HepG2 (cell line): ENCODE measurements around the gene PTPRM. TPM values are rescaled to one million over a fixed set of nuclear protein-coding genes. Genes with fewer than 3 reads are reported as not detected.

Experiments used
- ATAC-seq: fragments of 200-7000 bp; cut with Tn5 transposase; 3 replicates; pipeline ENCODE4 v1.9.1; 2020; ENCODE audit warnings: mild to moderate bottlenecking, moderate library complexity
- BruUV-seq: library from RNA; stranded (reverse); fragments of 400-500 nt; replicated peaks from 2 replicates; lab custom pipeline; 2021; lab: Mats Ljungman, UMichigan
- CTCF ChIA-PET: fragments of 300-600 bp; formaldehyde crosslinking; extraction: SDS; loops from one replicate; lab custom pipeline; 2021; ENCODE audit warnings: low total read pairs, inconsistent platforms, low intra/inter-chr PET ratio; lab: Yijun Ruan, JAX
- POLR2A ChIA-PET: fragments of 350-600 bp; sonication (Branson Sonifier 250); formaldehyde crosslinking; loops from one replicate; lab custom pipeline; 2020; ENCODE audit warnings: antibody characterized with exemption, inconsistent platforms; lab: Yijun Ruan, JAX
- DNase-seq: peaks from one replicate; pipeline ENCODE4 v3.0.0-alpha.2; 2015; ENCODE audit warnings: low spot score
- FAIRE-seq: peaks from 3 replicates; lab custom pipeline; 2011; peaks lifted over from hg19 to GRCh38; lab: Jason Lieb, UNC
- H2AFZ ChIP-seq: one replicate; pipeline ENCODE4 v1.6.1; 2011; ENCODE audit warnings: low read length, inconsistent platforms
- H3K27ac ChIP-seq: fragments of 300-600 bp; 3 replicates; pipeline ENCODE4 v1.8.0; 2011; ENCODE audit warnings: mixed run types, mild to moderate bottlenecking, mixed read lengths, low read length, inconsistent platforms; ENCODE audit not compliant: insufficient read depth; ENCODE audit errors: extremely low read length
- H3K27me3 ChIP-seq, 2 experiments: fragments of 200-600 bp in 1 of 2; 2 replicates in 1 of 2; 3 replicates in 1 of 2; pipeline versions ENCODE4 v1.6.0 to v1.8.0; 2011; ENCODE audit warnings: low read length in 2 of 2, mild to moderate bottlenecking in 2 of 2, moderate library complexity in 2 of 2, inconsistent platforms in 1 of 2; ENCODE audit not compliant: insufficient read depth in 2 of 2, control insufficient read depth in 1 of 2
- H3K36me3 ChIP-seq, 2 experiments: fragments of 200-600 bp in 1 of 2; replicated peaks in 1 of 2; 2 replicates in 1 of 2; 3 replicates in 1 of 2; pipeline versions ENCODE4 v1.5.1 to v1.8.0; 2011; ENCODE audit warnings: low read length in 2 of 2, inconsistent platforms in 1 of 2; ENCODE audit not compliant: insufficient read depth in 2 of 2, control insufficient read depth in 1 of 2
- H3K4me1 ChIP-seq: 2 replicates; pipeline ENCODE4 v1.5.1; 2012; ENCODE audit warnings: low read length, inconsistent platforms; ENCODE audit not compliant: insufficient read depth
- H3K4me2 ChIP-seq: 2 replicates; pipeline ENCODE4 v1.6.0; 2011; ENCODE audit warnings: low read depth, low read length, inconsistent platforms
- H3K4me3 ChIP-seq, 3 experiments: fragments of 200-600 bp in 1 of 3; sonication (generic), shearing (Covaris generic) in 1 of 3; replicated peaks in 1 of 3; 2 replicates each; pipeline ENCODE4 v1.5.1; 2011 to 2016; ENCODE audit warnings: low read length in 3 of 3, inconsistent platforms in 2 of 3, low read depth in 2 of 3, mild to moderate bottlenecking in 2 of 3, control low read depth in 1 of 3, mixed read lengths in 1 of 3; ENCODE audit not compliant: insufficient read depth in 1 of 3
- H3K79me2 ChIP-seq: one replicate; pipeline ENCODE4 v1.6.1; 2011; ENCODE audit warnings: low read length, inconsistent platforms; ENCODE audit not compliant: insufficient read depth
- H3K9ac ChIP-seq: 2 replicates; pipeline ENCODE4 v1.6.0; 2011; ENCODE audit warnings: mild to moderate bottlenecking, low read depth, low read length, inconsistent platforms; ENCODE audit not compliant: insufficient read depth
- H3K9me3 ChIP-seq: 2 replicates; pipeline ENCODE4 v1.5.1; 2012; ENCODE audit warnings: mild to moderate bottlenecking, low read length
- H4K20me1 ChIP-seq: 2 replicates; pipeline ENCODE4 v1.6.0; 2011; ENCODE audit warnings: inconsistent platforms, mild to moderate bottlenecking, low read length, moderate library complexity; ENCODE audit not compliant: insufficient read depth
- BHLHE40 ChIP-seq: IDR thresholded peaks from 2 replicates; pipeline ENCODE4 v1.6.1; 2011; ENCODE audit warnings: low read length, improper control_type of control experiment
- ERF ChIP-seq: IDR thresholded peaks from 2 replicates; pipeline ENCODE4 v1.6.1; 2018; ENCODE audit warnings: missing biosample characterization, missing genetic modification reagents
- MTA3 ChIP-seq: sonication (generic); formaldehyde crosslinking; IDR thresholded peaks from 2 replicates; pipeline ENCODE4 v1.4.0; 2020; ENCODE audit warnings: missing genetic modification reagents
- SMC3 ChIP-seq: IDR thresholded peaks from 2 replicates; pipeline ENCODE4 v1.6.1; 2011; ENCODE audit warnings: low read length, improper control_type of control experiment
- ZEB1 ChIP-seq: IDR thresholded peaks from 2 replicates; pipeline ENCODE4 v1.6.1; 2012; ENCODE audit warnings: mild to moderate bottlenecking, low read depth, inconsistent platforms; ENCODE audit not compliant: insufficient replicate concordance
- ZNF260 ChIP-seq: sonication (generic); formaldehyde crosslinking; IDR thresholded peaks from 2 replicates; pipeline ENCODE4 v1.4.0; 2020; ENCODE audit warnings: missing genetic modification reagents, low read depth, mild to moderate bottlenecking, borderline replicate concordance
- ZNF331 ChIP-seq: sonication (generic); formaldehyde crosslinking; IDR thresholded peaks from 2 replicates; pipeline ENCODE4 v1.4.0; 2020; ENCODE audit warnings: missing genetic modification reagents
- ZNF720 ChIP-seq: sonication (generic); formaldehyde crosslinking; IDR thresholded peaks from 2 replicates; pipeline ENCODE4 v1.4.0; 2020; ENCODE audit warnings: missing genetic modification reagents
- WGBS: methylation state at CpG from one replicate; pipeline ENCODE4 v1.1.6; 2017; ENCODE audit warnings: low lambda C conversion rate; 5-methylcytosine and 5-hydroxymethylcytosine counted together
- in situ Hi-C: cut with HindIII; loops from 2 replicates; pipeline ENCODE4 v1.10.0; 2017; ENCODE audit warnings: low pct_unique_long_range_greater_than_20kb; ENCODE audit not compliant: extremely low pct_ligation_motif_present
- intact Hi-C: fragments of 100-400 bp; cut with micrococcal nuclease; formaldehyde crosslinking; loops from one replicate; pipeline ENCODE4 v1.10.0; 2022; ENCODE audit not compliant: unreplicated experiment
- polyA plus RNA-seq, 8 experiments: library from polyadenylated mRNA; depleted of rRNA in 3 of 8; stranded (reverse) in 7 of 8; unstranded in 1 of 8; fragments of >200 nt; fragmentation: Illumina TruSeq in 4 of 8; extraction: Trizol in 4 of 8; gene quantifications; 2 replicates each; pipeline versions ENCODE4 v1.2.1 to v1.2.3, GENCODE V29; 2011 to 2016; ENCODE audit warnings: low read depth in 4 of 8, missing spikeins in 1 of 8, mixed read lengths in 1 of 8; ENCODE audit not compliant: insufficient read depth in 1 of 8
- total RNA-seq, 5 experiments: library from RNA; depleted of rRNA; stranded (reverse); fragments of >200 nt; fragmentation: Illumina TruSeq; extraction: Trizol; gene quantifications; 2 replicates each; pipeline ENCODE4 v1.2.3, GENCODE V29; 2016; ENCODE audit warnings: low read depth in 1 of 5
- TF ChIP-seq, protein P1 (sequence below): sonication (generic); formaldehyde crosslinking; IDR thresholded peaks from 2 replicates; pipeline ENCODE4 v1.9.0; 2021; ENCODE audit warnings: missing genetic modification reagents, borderline replicate concordance
- TF ChIP-seq, protein P2 (sequence below), 2 experiments: fragments of 450-650 bp in 1 of 2; sonication (generic) in 1 of 2; formaldehyde crosslinking; IDR thresholded peaks; 2 replicates each; pipeline versions ENCODE4 v1.5.0 to v1.8.0; 2020 to 2022; ENCODE audit warnings: mild to moderate bottlenecking in 1 of 2, missing genetic modification reagents in 1 of 2
- TF ChIP-seq, protein P3 (sequence below): sonication (generic); formaldehyde crosslinking; IDR thresholded peaks from 2 replicates; pipeline ENCODE4 v1.9.0; 2021; ENCODE audit warnings: missing genetic modification reagents, borderline replicate concordance

Gene PTPRM
- total and polyA plus RNA-seq, 2 of the 13 experiments (the other 11 are each of a cell fraction or from before 2014, with no cell fraction given) = 12.6 to 108 TPM

DNA sequence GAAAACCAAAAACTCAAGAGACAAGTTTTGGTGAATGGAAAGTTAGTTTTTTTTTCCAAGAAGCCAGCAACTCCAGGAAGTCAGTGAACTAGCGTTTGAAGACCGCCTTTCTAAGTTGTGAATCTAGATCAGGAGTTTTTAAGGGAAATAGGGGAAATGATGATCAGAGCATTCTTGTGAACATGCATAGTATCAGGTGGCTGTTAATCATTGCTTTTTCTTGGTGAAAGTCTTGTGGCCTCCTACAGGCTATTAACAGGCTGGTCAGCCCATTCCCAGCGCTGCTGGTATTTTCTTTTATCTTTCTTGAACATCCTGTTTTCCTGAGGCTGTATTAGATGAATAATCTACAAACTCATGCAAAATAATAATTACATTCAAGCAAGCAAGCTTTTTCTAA lies 155.8 kb downstream of the PTPRM start (continued):
- TF ChIP-seq, protein P1, sequence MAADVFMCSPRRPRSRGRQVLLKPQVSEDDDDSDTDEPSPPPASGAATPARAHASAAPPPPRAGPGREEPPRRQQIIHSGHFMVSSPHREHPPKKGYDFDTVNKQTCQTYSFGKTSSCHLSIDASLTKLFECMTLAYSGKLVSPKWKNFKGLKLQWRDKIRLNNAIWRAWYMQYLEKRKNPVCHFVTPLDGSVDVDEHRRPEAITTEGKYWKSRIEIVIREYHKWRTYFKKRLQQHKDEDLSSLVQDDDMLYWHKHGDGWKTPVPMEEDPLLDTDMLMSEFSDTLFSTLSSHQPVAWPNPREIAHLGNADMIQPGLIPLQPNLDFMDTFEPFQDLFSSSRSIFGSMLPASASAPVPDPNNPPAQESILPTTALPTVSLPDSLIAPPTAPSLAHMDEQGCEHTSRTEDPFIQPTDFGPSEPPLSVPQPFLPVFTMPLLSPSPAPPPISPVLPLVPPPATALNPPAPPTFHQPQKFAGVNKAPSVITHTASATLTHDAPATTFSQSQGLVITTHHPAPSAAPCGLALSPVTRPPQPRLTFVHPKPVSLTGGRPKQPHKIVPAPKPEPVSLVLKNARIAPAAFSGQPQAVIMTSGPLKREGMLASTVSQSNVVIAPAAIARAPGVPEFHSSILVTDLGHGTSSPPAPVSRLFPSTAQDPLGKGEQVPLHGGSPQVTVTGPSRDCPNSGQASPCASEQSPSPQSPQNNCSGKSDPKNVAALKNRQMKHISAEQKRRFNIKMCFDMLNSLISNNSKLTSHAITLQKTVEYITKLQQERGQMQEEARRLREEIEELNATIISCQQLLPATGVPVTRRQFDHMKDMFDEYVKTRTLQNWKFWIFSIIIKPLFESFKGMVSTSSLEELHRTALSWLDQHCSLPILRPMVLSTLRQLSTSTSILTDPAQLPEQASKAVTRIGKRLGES = no peak
- no peak for TF ChIP-seq ZNF720 (CRISPR knock-in tag)

DNA sequence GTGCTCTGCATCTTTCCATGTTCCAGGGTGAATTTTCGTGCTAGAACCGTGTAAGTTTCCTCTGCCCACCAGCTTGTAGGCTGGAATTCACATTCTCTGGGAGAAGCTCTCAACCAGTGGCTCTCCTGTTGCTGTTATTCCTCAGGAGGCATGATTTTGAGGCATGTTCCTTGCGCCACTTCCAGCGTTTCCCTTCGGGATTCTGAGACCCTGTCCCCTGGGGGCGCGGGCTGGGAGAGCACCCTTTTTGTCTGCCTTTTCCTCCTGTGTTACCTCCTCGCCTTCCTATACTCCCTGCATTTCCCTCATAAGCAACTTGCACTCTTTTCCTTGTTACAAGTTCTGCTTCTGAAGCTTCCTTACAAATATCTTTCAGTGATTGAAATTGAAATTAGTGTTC lies 156.4 kb downstream of the PTPRM start:
- no TSS peak for BruUV-seq
- DNase-seq (no peak), ATAC-seq (no peak), FAIRE-seq (no peak)
- no peak for TF ChIP-seq BHLHE40
- no peak for TF ChIP-seq SMC3
- no peak for TF ChIP-seq ZNF331 (CRISPR knock-in tag)
- TF ChIP-seq, protein P2, sequence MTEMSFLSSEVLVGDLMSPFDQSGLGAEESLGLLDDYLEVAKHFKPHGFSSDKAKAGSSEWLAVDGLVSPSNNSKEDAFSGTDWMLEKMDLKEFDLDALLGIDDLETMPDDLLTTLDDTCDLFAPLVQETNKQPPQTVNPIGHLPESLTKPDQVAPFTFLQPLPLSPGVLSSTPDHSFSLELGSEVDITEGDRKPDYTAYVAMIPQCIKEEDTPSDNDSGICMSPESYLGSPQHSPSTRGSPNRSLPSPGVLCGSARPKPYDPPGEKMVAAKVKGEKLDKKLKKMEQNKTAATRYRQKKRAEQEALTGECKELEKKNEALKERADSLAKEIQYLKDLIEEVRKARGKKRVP (CRISPR knock-in tag; IDR thresholded peaks at IDR 0.05) = no peak
- TF ChIP-seq ERF = no peak
- TF ChIP-seq, protein P3, sequence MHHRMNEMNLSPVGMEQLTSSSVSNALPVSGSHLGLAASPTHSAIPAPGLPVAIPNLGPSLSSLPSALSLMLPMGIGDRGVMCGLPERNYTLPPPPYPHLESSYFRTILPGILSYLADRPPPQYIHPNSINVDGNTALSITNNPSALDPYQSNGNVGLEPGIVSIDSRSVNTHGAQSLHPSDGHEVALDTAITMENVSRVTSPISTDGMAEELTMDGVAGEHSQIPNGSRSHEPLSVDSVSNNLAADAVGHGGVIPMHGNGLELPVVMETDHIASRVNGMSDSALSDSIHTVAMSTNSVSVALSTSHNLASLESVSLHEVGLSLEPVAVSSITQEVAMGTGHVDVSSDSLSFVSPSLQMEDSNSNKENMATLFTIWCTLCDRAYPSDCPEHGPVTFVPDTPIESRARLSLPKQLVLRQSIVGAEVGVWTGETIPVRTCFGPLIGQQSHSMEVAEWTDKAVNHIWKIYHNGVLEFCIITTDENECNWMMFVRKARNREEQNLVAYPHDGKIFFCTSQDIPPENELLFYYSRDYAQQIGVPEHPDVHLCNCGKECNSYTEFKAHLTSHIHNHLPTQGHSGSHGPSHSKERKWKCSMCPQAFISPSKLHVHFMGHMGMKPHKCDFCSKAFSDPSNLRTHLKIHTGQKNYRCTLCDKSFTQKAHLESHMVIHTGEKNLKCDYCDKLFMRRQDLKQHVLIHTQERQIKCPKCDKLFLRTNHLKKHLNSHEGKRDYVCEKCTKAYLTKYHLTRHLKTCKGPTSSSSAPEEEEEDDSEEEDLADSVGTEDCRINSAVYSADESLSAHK (CRISPR knock-in tag) = no peak
- TF ChIP-seq ZNF260 (CRISPR knock-in tag) = no peak
- TF ChIP-seq MTA3 (CRISPR knock-in tag) = no peak
- TF ChIP-seq ZEB1 = no peak
- WGBS = over 99% methylated on average over 8 of the region's 8 CpGs
- Histone ChIP-seq H2AFZ (no peak overlapping the region), H4K20me1 (no peaks in the 10 kb centered on the region), H3K27ac (no peak overlapping the region), H3K79me2 (no peaks in the 10 kb centered on the region), H3K36me3 (no peaks in the 10 kb centered on the region), H3K27me3 (no peaks in the 10 kb centered on the region), H3K4me1 (peaks cover 13% of the 10 kb centered on the region; the same call in 1 of the 2 replicates), H3K9ac (no peak overlapping the region), H3K4me2 (no peak overlapping the region), H3K9me3 (no peaks in the 10 kb centered on the region), H3K4me3 (no peak overlapping the region)
- ChIA-PET POLR2A (no interaction called here), CTCF (no interaction called here)
- in situ Hi-C loops (no loop called here), intact Hi-C loops (no loop called here)
